ENCODE results near the gene ZNF217. TPM values are rescaled to one million over a fixed set of nuclear protein-coding genes. Genes with fewer than 3 reads are reported as not detected.
"Not testable (repeated sequence)": the region's sequence is repeated elsewhere in the genome, so short reads cannot be mapped to it uniquely, and the experiment has no call there.

The ZNF217 gene
- total RNA-seq, 2 experiments from 2014 or later, result 133 to 144 TPM

- POLR2A ChIA-PET, result no interaction called here
- Mint-ChIP-seq H3K9me3 (no peaks in the 10 kb centered on the region), H3K27ac (no peak overlapping the region), H3K4me3 (no peak overlapping the region), H3K27me3 (no peaks in the 10 kb centered on the region), H3K36me3 (peaks cover 17% of the 10 kb centered on the region), H3K4me1 (peaks cover 4% of the 10 kb centered on the region)
- no peak for DNase-seq
- ATAC-seq (ENCODE audit: low read depth), result no peak
Observed at GRCh38 chr20:53559816-53560215, 33.8 kb downstream of the ZNF217 start.

GRCh38 chr20:53557130-53557529 lies 36.5 kb downstream of the ZNF217 start:
- ATAC-seq (ENCODE audit: low read depth) (no peak), DNase-seq (no peak)
- H3K4me3 Mint-ChIP-seq, result no peak overlapping the region
- peaks cover 4% of the 10 kb centered on the region for H3K4me1 Mint-ChIP-seq
- no peaks in the 10 kb centered on the region for H3K27me3 Mint-ChIP-seq
- no peaks in the 10 kb centered on the region for H3K9me3 Mint-ChIP-seq
- POLR2A ChIA-PET, result no interaction called here
- peaks cover 14% of the 10 kb centered on the region for H3K36me3 Mint-ChIP-seq
- H3K27ac Mint-ChIP-seq, result no peak overlapping the region

- H3K9me3 Mint-ChIP-seq, result no peaks in the 10 kb centered on the region
- no peak overlapping the region for H3K27ac Mint-ChIP-seq
- POLR2A ChIA-PET, result no interaction called here
- H3K4me3 Mint-ChIP-seq, result no peak overlapping the region
- peaks cover 4% of the 10 kb centered on the region for H3K4me1 Mint-ChIP-seq
- no peaks in the 10 kb centered on the region for H3K27me3 Mint-ChIP-seq
- DNase-seq (no peak), ATAC-seq (ENCODE audit: low read depth) (no peak)
- H3K36me3 Mint-ChIP-seq, result peaks cover 14% of the 10 kb centered on the region
Observed at GRCh38 chr20:53556267-53556897, 37.3 kb downstream of the ZNF217 start.

GRCh38 chr20:53555816-53556215 lies 37.8 kb downstream of the ZNF217 start:
- POLR2A ChIA-PET, result no interaction called here
- Mint-ChIP-seq H3K9me3 (no peaks in the 10 kb centered on the region), H3K27ac (no peak overlapping the region), H3K4me3 (no peak overlapping the region), H3K36me3 (peaks cover 12% of the 10 kb centered on the region), H3K27me3 (no peaks in the 10 kb centered on the region), H3K4me1 (peaks cover 4% of the 10 kb centered on the region)
- ATAC-seq (ENCODE audit: low read depth), result no peak
- no peak for DNase-seq

GRCh38 chr20:53555081-53555480 lies 38.6 kb downstream of the ZNF217 start:
- peaks cover 5% of the 10 kb centered on the region for H3K36me3 Mint-ChIP-seq
- H3K27ac Mint-ChIP-seq, result no peak overlapping the region
- no peak for DNase-seq
- peaks cover 4% of the 10 kb centered on the region for H3K4me1 Mint-ChIP-seq
- POLR2A ChIA-PET, result interaction anchor here (0.7 kb wide), 1 partner anchor 501 kb away, joined by 10 read pairs; no protein-coding TSS in a partner anchor
- no peak overlapping the region for H3K4me3 Mint-ChIP-seq
- H3K9me3 Mint-ChIP-seq, result no peaks in the 10 kb centered on the region
- no peak for ATAC-seq (ENCODE audit: low read depth)
- H3K27me3 Mint-ChIP-seq, result no peaks in the 10 kb centered on the region

- H3K27ac Mint-ChIP-seq; H3K4me3 Mint-ChIP-seq; H3K27me3 Mint-ChIP-seq; DNase-seq; H3K36me3 Mint-ChIP-seq; H3K4me1 Mint-ChIP-seq; H3K9me3 Mint-ChIP-seq; ATAC-seq (ENCODE audit: low read depth): not testable (repeated sequence)
- POLR2A ChIA-PET, result interaction anchor here (0.6 kb wide), 1 partner anchor 22 kb away, joined by 4 read pairs; no protein-coding TSS in a partner anchor
Observed at GRCh38 chr20:53552572-53552893, 41.1 kb downstream of the ZNF217 start.

GRCh38 chr20:53551719-53552571 lies 41.7 kb downstream of the ZNF217 start:
- ATAC-seq (ENCODE audit: low read depth); DNase-seq; H3K27me3 Mint-ChIP-seq; H3K4me3 Mint-ChIP-seq; H3K9me3 Mint-ChIP-seq; H3K36me3 Mint-ChIP-seq; H3K27ac Mint-ChIP-seq; H3K4me1 Mint-ChIP-seq: not testable (repeated sequence)
- POLR2A ChIA-PET, result interaction anchor here (0.6 kb wide), 1 partner anchor 22 kb away, joined by 4 read pairs; no protein-coding TSS in a partner anchor

GRCh38 chr20:53550280-53551187 lies 43.1 kb downstream of the ZNF217 start:
- ATAC-seq (ENCODE audit: low read depth) (no peak), DNase-seq (no peak)
- H3K27ac Mint-ChIP-seq, result no peak overlapping the region
- H3K36me3 Mint-ChIP-seq, result no peaks in the 10 kb centered on the region
- no peaks in the 10 kb centered on the region for H3K27me3 Mint-ChIP-seq
- POLR2A ChIA-PET, result no interaction called here
- H3K4me3 Mint-ChIP-seq, result no peak overlapping the region
- H3K4me1 Mint-ChIP-seq, result peaks cover 6% of the 10 kb centered on the region
- H3K9me3 Mint-ChIP-seq, result no peaks in the 10 kb centered on the region

- H3K9me3 Mint-ChIP-seq, result no peaks in the 10 kb centered on the region
- ATAC-seq (ENCODE audit: low read depth) (peak; percentile 72), DNase-seq (no peak)
- no peaks in the 10 kb centered on the region for H3K36me3 Mint-ChIP-seq
- H3K27me3 Mint-ChIP-seq, result no peaks in the 10 kb centered on the region
- H3K4me1 Mint-ChIP-seq, result peaks cover 3% of the 10 kb centered on the region
- POLR2A ChIA-PET, result no interaction called here
- H3K27ac Mint-ChIP-seq, result no peak overlapping the region
- H3K4me3 Mint-ChIP-seq, result no peak overlapping the region
Observed at GRCh38 chr20:53547664-53548239, 45.9 kb downstream of the ZNF217 start.

GRCh38 chr20:53539516-53539915 lies 54.1 kb downstream of the ZNF217 start:
- H3K9me3 Mint-ChIP-seq, result no peaks in the 10 kb centered on the region
- no peak for ATAC-seq (ENCODE audit: low read depth)
- no peaks in the 10 kb centered on the region for H3K36me3 Mint-ChIP-seq
- H3K4me1 Mint-ChIP-seq, result no peaks in the 10 kb centered on the region
- POLR2A ChIA-PET, result no interaction called here
- no peak for DNase-seq
- H3K27ac Mint-ChIP-seq, result no peak overlapping the region
- no peak overlapping the region for H3K4me3 Mint-ChIP-seq
- no peaks in the 10 kb centered on the region for H3K27me3 Mint-ChIP-seq

GRCh38 chr20:53536382-53536781 lies 57.3 kb downstream of the ZNF217 start:
- DNase-seq; H3K4me1 Mint-ChIP-seq; H3K9me3 Mint-ChIP-seq; ATAC-seq (ENCODE audit: low read depth); H3K27me3 Mint-ChIP-seq; H3K4me3 Mint-ChIP-seq; POLR2A ChIA-PET; H3K36me3 Mint-ChIP-seq; H3K27ac Mint-ChIP-seq: not testable (repeated sequence)

- Mint-ChIP-seq H3K4me1 (no peaks in the 10 kb centered on the region), H3K27me3 (no peaks in the 10 kb centered on the region), H3K9me3 (no peaks in the 10 kb centered on the region), H3K36me3 (no peaks in the 10 kb centered on the region), H3K27ac (no peak overlapping the region), H3K4me3 (no peak overlapping the region)
- DNase-seq (no peak), ATAC-seq (ENCODE audit: low read depth) (no peak)
- POLR2A ChIA-PET, result no interaction called here
Observed at GRCh38 chr20:53535878-53536277, 57.8 kb downstream of the ZNF217 start.

- H3K4me3 Mint-ChIP-seq, result no peak overlapping the region
- no peak for ATAC-seq (ENCODE audit: low read depth)
- no peak for DNase-seq
- H3K4me1 Mint-ChIP-seq, result no peaks in the 10 kb centered on the region
- H3K9me3 Mint-ChIP-seq, result no peaks in the 10 kb centered on the region
- POLR2A ChIA-PET, result no interaction called here
- no peaks in the 10 kb centered on the region for H3K27me3 Mint-ChIP-seq
- no peaks in the 10 kb centered on the region for H3K36me3 Mint-ChIP-seq
- peak overlapping the region; percentile 7 for H3K27ac Mint-ChIP-seq
Observed at GRCh38 chr20:53534037-53534436, 59.6 kb downstream of the ZNF217 start.

Measured in activated naive CD8-positive, alpha-beta T cell treated with anti-CD3 and anti-CD28 coated beads, Interleukin-2, amount 10 ng/mL, durations not matched to agents 7 days and 5 days (primary cell).